HepG2 (cell line): Measurements from ENCODE around the gene ABCB6. TPM values are rescaled to one million over a fixed set of nuclear protein-coding genes. Genes with fewer than 3 reads are reported as not detected.

Source experiments
- ATM ChIP-seq: fragments of 450-650 bp; IDR thresholded peaks from 2 replicates; pipeline ENCODE4 v1.7.1; 2017; ENCODE audit warnings: mild to moderate bottlenecking, borderline replicate concordance
- ATRX ChIP-seq: sonication (generic); formaldehyde crosslinking; IDR thresholded peaks from 2 replicates; pipeline ENCODE4 v1.4.0; 2020; ENCODE audit warnings: missing genetic modification reagents, borderline replicate concordance
- GATA4 ChIP-seq: sonication (generic); IDR thresholded peaks from 2 replicates; pipeline ENCODE4 v1.6.1; 2016; ENCODE audit warnings: antibody characterized with exemption, low read depth, borderline replicate concordance
- HDAC6 ChIP-seq: fragments of 200-600 bp; sonication (generic); IDR thresholded peaks from 2 replicates; pipeline ENCODE4 v1.7.0; 2017; ENCODE audit warnings: mild to moderate bottlenecking, antibody characterized with exemption, low read length, low read depth
- HOXA7 ChIP-seq: sonication (generic); formaldehyde crosslinking; IDR thresholded peaks from 2 replicates; pipeline ENCODE4 v1.8.1; 2022; ENCODE audit warnings: mild to moderate bottlenecking, missing genetic modification reagents, moderate library complexity
- MEIS2 ChIP-seq: sonication (generic); formaldehyde crosslinking; IDR thresholded peaks from 2 replicates; pipeline ENCODE4 v1.9.0; 2021; ENCODE audit warnings: mild to moderate bottlenecking, missing genetic modification reagents
- NFIC ChIP-seq: IDR thresholded peaks from 2 replicates; pipeline ENCODE4 v1.6.1; 2012; ENCODE audit warnings: mild to moderate bottlenecking, low read length, inconsistent platforms
- NPAS2 ChIP-seq: sonication (generic); formaldehyde crosslinking; IDR thresholded peaks from 2 replicates; pipeline ENCODE4 v1.8.0; 2022; ENCODE audit warnings: mild to moderate bottlenecking, missing genetic modification reagents, borderline replicate concordance
- SMAD1 ChIP-seq: sonication (generic); formaldehyde crosslinking; IDR thresholded peaks from 2 replicates; pipeline ENCODE4 v1.4.0; 2020; ENCODE audit warnings: missing genetic modification reagents, low read depth, mild to moderate bottlenecking, borderline replicate concordance
- ZBTB7B ChIP-seq: sonication (generic); formaldehyde crosslinking; IDR thresholded peaks from 2 replicates; pipeline ENCODE4 v1.4.0; 2020; ENCODE audit warnings: missing genetic modification reagents
- ZNF124 ChIP-seq: sonication (generic); formaldehyde crosslinking; IDR thresholded peaks from 2 replicates; pipeline ENCODE4 v1.4.0; 2020; ENCODE audit warnings: missing genetic modification reagents
- ZNF235 ChIP-seq: sonication (generic); formaldehyde crosslinking; IDR thresholded peaks from 2 replicates; pipeline ENCODE4 v1.8.1; 2023; ENCODE audit warnings: mild to moderate bottlenecking, missing genetic modification reagents, borderline replicate concordance
- ZNF329 ChIP-seq: sonication (generic); formaldehyde crosslinking; IDR thresholded peaks from 2 replicates; pipeline ENCODE4 v1.9.0; 2021; ENCODE audit warnings: low read depth, mild to moderate bottlenecking, missing genetic modification reagents
- ZNF333 ChIP-seq: sonication (generic); formaldehyde crosslinking; IDR thresholded peaks from 2 replicates; pipeline ENCODE4 v1.4.0; 2020; ENCODE audit warnings: mild to moderate bottlenecking, missing genetic modification reagents, borderline replicate concordance
- ZNF567 ChIP-seq: sonication (generic); formaldehyde crosslinking; IDR thresholded peaks from 2 replicates; pipeline ENCODE4 v1.8.1; 2023; ENCODE audit warnings: mild to moderate bottlenecking, missing genetic modification reagents, borderline replicate concordance
- ZNF713 ChIP-seq: sonication (generic); formaldehyde crosslinking; IDR thresholded peaks from 2 replicates; pipeline ENCODE4 v1.4.0; 2020; ENCODE audit warnings: mild to moderate bottlenecking, missing genetic modification reagents
- ZNF747 ChIP-seq: sonication (generic); formaldehyde crosslinking; IDR thresholded peaks from 2 replicates; pipeline ENCODE4 v1.8.1; 2023; ENCODE audit warnings: missing genetic modification reagents, mild to moderate bottlenecking, borderline replicate concordance
- ZNF841 ChIP-seq: sonication (generic); formaldehyde crosslinking; IDR thresholded peaks from 2 replicates; pipeline ENCODE4 v1.8.1; 2023; ENCODE audit warnings: missing genetic modification reagents, borderline replicate concordance
- ZSCAN29 ChIP-seq: sonication (generic); formaldehyde crosslinking; conservative IDR thresholded peaks from 2 replicates; pipeline ENCODE4 v1.4.0; 2020; ENCODE audit warnings: mild to moderate bottlenecking, missing genetic modification reagents
- polyA plus RNA-seq, 8 experiments: library from polyadenylated mRNA; depleted of rRNA in 3 of 8; stranded (reverse) in 7 of 8; unstranded in 1 of 8; fragments of >200 nt; fragmentation: Illumina TruSeq in 4 of 8; extraction: Trizol in 4 of 8; gene quantifications; 2 replicates each; pipeline versions ENCODE4 v1.2.1 to v1.2.3, GENCODE V29; 2011 to 2016; ENCODE audit warnings: low read depth in 4 of 8, missing spikeins in 1 of 8, mixed read lengths in 1 of 8; ENCODE audit not compliant: insufficient read depth in 1 of 8
- total RNA-seq, 5 experiments: library from RNA; depleted of rRNA; stranded (reverse); fragments of >200 nt; fragmentation: Illumina TruSeq; extraction: Trizol; gene quantifications; 2 replicates each; pipeline ENCODE4 v1.2.3, GENCODE V29; 2016; ENCODE audit warnings: low read depth in 1 of 5
- TF ChIP-seq, protein P1 (sequence below): IDR thresholded peaks from 2 replicates; pipeline ENCODE4 v1.6.1; 2012; ENCODE audit warnings: low read length, improper control_type of control experiment
- TF ChIP-seq, protein P2 (sequence below): IDR thresholded peaks from 2 replicates; pipeline ENCODE4 v1.6.1; 2018; ENCODE audit warnings: missing genetic modification reagents, mild to moderate bottlenecking, missing compliant biosample characterization
- TF ChIP-seq, protein P3 (sequence below): sonication (generic); IDR thresholded peaks from 2 replicates; pipeline ENCODE4 v1.6.1; 2016; ENCODE audit warnings: low read depth, borderline replicate concordance
- TF ChIP-seq, protein P4 (sequence below): IDR thresholded peaks from 2 replicates; pipeline ENCODE4 v1.6.1; 2016; ENCODE audit warnings: mild to moderate bottlenecking

ABCB6 gene
- total and polyA plus RNA-seq, 2 of the 13 experiments (the other 11 are each of a cell fraction or from before 2014, with no cell fraction given): 91.1 to 137 TPM

DNA sequence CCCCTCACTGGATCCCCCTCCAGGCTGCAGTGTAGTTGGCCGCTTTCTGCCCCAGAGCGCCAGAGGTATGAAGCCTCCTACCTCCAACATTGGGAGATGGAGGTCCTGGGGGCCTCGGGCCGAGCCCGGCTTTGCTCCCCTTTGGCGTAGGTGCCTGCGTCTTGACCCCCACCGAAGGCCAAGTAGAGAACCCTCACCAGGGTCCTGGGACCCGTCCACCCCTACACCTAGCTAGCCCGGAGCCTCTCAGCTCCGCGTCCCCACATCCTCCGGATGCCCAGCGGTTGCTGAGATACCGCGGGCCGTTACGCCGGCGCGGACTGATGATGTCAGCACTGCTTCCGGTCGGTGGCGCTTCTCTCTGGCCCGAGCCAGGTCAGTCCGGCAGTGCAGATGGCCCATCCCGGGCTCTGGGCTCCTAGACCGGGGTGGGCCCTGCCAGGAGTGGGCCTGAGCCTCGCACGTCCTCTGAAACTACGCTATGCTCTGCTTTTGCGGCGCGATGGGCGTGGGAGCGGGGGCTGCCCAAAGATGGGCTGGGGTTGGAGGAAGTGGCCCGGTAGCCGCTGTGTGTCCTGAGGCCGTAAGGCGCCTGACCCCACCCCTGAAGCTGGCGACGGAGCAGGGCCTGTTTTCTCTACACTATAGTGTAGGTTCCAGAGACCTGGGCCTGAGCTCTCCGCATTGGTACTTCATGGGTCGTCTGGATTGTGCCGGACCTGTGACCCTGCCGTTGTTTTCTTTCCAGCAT lies 26.6 kb upstream of the ABCB6 start, which contains the start of the genes GLB1L and STK16 (continued):
- TF ChIP-seq ATRX (CRISPR knock-in tag) (no peak), ZNF567 (CRISPR knock-in tag) (peak; percentile 93), ZNF124 (peak; percentile 93), NPAS2 (CRISPR knock-in tag) (no peak), HDAC6 (no peak), SMAD1 (CRISPR knock-in tag) (peak; percentile 94; the same call in 1 of the 2 replicates), ATM (no peak), ZNF329 (CRISPR knock-in tag) (peak; percentile 73; the same call in 1 of the 2 replicates), ZNF333 (CRISPR knock-in tag) (peak; percentile 47; the same call in 1 of the 2 replicates), NFIC (no peak), ZSCAN29 (CRISPR knock-in tag) (peak; percentile 72; the same call in 1 of the 2 replicates), ZNF713 (peak; percentile 83; the same call in 1 of the 2 replicates), ZNF747 (peak; percentile 93), GATA4 (0 out of 2 replicates have a peak, but pooled peaks have one; percentile 67), ZBTB7B (CRISPR knock-in tag) (peak; percentile 55; the same call in 1 of the 2 replicates), MEIS2 (peak; percentile 55; the same call in 1 of the 2 replicates), HOXA7 (no peak), ZNF235 (peak; percentile 90; the same call in 1 of the 2 replicates), ZNF841 (CRISPR knock-in tag) (0 out of 2 replicates have a peak, but pooled peaks have one; percentile 4)
- TF ChIP-seq, protein P1, sequence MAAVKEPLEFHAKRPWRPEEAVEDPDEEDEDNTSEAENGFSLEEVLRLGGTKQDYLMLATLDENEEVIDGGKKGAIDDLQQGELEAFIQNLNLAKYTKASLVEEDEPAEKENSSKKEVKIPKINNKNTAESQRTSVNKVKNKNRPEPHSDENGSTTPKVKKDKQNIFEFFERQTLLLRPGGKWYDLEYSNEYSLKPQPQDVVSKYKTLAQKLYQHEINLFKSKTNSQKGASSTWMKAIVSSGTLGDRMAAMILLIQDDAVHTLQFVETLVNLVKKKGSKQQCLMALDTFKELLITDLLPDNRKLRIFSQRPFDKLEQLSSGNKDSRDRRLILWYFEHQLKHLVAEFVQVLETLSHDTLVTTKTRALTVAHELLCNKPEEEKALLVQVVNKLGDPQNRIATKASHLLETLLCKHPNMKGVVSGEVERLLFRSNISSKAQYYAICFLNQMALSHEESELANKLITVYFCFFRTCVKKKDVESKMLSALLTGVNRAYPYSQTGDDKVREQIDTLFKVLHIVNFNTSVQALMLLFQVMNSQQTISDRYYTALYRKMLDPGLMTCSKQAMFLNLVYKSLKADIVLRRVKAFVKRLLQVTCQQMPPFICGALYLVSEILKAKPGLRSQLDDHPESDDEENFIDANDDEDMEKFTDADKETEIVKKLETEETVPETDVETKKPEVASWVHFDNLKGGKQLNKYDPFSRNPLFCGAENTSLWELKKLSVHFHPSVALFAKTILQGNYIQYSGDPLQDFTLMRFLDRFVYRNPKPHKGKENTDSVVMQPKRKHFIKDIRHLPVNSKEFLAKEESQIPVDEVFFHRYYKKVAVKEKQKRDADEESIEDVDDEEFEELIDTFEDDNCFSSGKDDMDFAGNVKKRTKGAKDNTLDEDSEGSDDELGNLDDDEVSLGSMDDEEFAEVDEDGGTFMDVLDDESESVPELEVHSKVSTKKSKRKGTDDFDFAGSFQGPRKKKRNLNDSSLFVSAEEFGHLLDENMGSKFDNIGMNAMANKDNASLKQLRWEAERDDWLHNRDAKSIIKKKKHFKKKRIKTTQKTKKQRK: no peak
- TF ChIP-seq, protein P2, sequence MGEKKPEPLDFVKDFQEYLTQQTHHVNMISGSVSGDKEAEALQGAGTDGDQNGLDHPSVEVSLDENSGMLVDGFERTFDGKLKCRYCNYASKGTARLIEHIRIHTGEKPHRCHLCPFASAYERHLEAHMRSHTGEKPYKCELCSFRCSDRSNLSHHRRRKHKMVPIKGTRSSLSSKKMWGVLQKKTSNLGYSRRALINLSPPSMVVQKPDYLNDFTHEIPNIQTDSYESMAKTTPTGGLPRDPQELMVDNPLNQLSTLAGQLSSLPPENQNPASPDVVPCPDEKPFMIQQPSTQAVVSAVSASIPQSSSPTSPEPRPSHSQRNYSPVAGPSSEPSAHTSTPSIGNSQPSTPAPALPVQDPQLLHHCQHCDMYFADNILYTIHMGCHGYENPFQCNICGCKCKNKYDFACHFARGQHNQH: peak; percentile 94
- TF ChIP-seq, protein P3, sequence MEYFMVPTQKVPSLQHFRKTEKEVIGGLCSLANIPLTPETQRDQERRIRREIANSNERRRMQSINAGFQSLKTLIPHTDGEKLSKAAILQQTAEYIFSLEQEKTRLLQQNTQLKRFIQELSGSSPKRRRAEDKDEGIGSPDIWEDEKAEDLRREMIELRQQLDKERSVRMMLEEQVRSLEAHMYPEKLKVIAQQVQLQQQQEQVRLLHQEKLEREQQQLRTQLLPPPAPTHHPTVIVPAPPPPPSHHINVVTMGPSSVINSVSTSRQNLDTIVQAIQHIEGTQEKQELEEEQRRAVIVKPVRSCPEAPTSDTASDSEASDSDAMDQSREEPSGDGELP: no peak
- TF ChIP-seq, protein P4, sequence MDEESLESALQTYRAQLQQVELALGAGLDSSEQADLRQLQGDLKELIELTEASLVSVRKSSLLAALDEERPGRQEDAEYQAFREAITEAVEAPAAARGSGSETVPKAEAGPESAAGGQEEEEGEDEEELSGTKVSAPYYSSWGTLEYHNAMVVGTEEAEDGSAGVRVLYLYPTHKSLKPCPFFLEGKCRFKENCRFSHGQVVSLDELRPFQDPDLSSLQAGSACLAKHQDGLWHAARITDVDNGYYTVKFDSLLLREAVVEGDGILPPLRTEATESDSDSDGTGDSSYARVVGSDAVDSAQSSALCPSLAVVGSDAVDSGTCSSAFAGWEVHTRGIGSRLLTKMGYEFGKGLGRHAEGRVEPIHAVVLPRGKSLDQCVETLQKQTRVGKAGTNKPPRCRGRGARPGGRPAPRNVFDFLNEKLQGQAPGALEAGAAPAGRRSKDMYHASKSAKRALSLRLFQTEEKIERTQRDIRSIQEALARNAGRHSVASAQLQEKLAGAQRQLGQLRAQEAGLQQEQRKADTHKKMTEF (CRISPR knock-in tag): peak; percentile 95
